ENCODE data around the gene FOXN4.

Gene FOXN4

GRCh38 chr12:109286652-109287051 is 22.4 kb downstream of the FOXN4 start:
- no peak for ATAC-seq (ENCODE audit: low read depth)
- H3K36me3 ChIP-seq (ENCODE audit: low read depth): no peaks in the 10 kb centered on the region
- H3K27me3 ChIP-seq (ENCODE audit: insufficient read depth, poor library complexity, severe bottlenecking): no peaks in the 10 kb centered on the region
- no peak overlapping the region for H3K27ac ChIP-seq (ENCODE audit: poor library complexity, severe bottlenecking)
- DNase-seq (ENCODE audit: low spot score): no peak
- no peak overlapping the region for H3K4me3 ChIP-seq (ENCODE audit: severe bottlenecking)
- no peaks in the 10 kb centered on the region for H3K4me1 ChIP-seq (ENCODE audit: insufficient read depth, poor library complexity, severe bottlenecking)
- no peak for TF ChIP-seq CTCF (IDR thresholded peaks at IDR 0.05; ENCODE audit: poor library complexity, severe bottlenecking)
- no peaks in the 10 kb centered on the region for H3K9me3 ChIP-seq (ENCODE audit: severe bottlenecking)

GRCh38 chr12:109286252-109286651 is 22.8 kb downstream of the FOXN4 start:
- H3K9me3 ChIP-seq (ENCODE audit: severe bottlenecking): no peaks in the 10 kb centered on the region
- H3K4me1 ChIP-seq (ENCODE audit: insufficient read depth, poor library complexity, severe bottlenecking): no peaks in the 10 kb centered on the region
- H3K27me3 ChIP-seq (ENCODE audit: insufficient read depth, poor library complexity, severe bottlenecking): no peaks in the 10 kb centered on the region
- H3K4me3 ChIP-seq (ENCODE audit: severe bottlenecking): no peak overlapping the region
- no peak overlapping the region for H3K27ac ChIP-seq (ENCODE audit: poor library complexity, severe bottlenecking)
- ATAC-seq (ENCODE audit: low read depth) (no peak), DNase-seq (ENCODE audit: low spot score) (no peak)
- no peak for TF ChIP-seq CTCF (IDR thresholded peaks at IDR 0.05; ENCODE audit: poor library complexity, severe bottlenecking)
- no peaks in the 10 kb centered on the region for H3K36me3 ChIP-seq (ENCODE audit: low read depth)

- no peaks in the 10 kb centered on the region for H3K36me3 ChIP-seq (ENCODE audit: low read depth)
- H3K4me1 ChIP-seq (ENCODE audit: insufficient read depth, poor library complexity, severe bottlenecking): no peaks in the 10 kb centered on the region
- no peak overlapping the region for H3K4me3 ChIP-seq (ENCODE audit: severe bottlenecking)
- no peak for TF ChIP-seq CTCF (IDR thresholded peaks at IDR 0.05; ENCODE audit: poor library complexity, severe bottlenecking)
- H3K9me3 ChIP-seq (ENCODE audit: severe bottlenecking): no peaks in the 10 kb centered on the region
- ATAC-seq (ENCODE audit: low read depth): no peak
- H3K27ac ChIP-seq (ENCODE audit: poor library complexity, severe bottlenecking): no peak overlapping the region
- DNase-seq (ENCODE audit: low spot score): no peak
- no peaks in the 10 kb centered on the region for H3K27me3 ChIP-seq (ENCODE audit: insufficient read depth, poor library complexity, severe bottlenecking)
Measured at GRCh38 chr12:109284392-109284791, 24.7 kb downstream of the FOXN4 start.

GRCh38 chr12:109281452-109281851 is 27.6 kb downstream of the FOXN4 start:
- H3K9me3 ChIP-seq (ENCODE audit: severe bottlenecking): no peaks in the 10 kb centered on the region
- no peak for TF ChIP-seq CTCF (IDR thresholded peaks at IDR 0.05; ENCODE audit: poor library complexity, severe bottlenecking)
- no peaks in the 10 kb centered on the region for H3K36me3 ChIP-seq (ENCODE audit: low read depth)
- no peak overlapping the region for H3K4me3 ChIP-seq (ENCODE audit: severe bottlenecking)
- ATAC-seq (ENCODE audit: low read depth) (no peak), DNase-seq (ENCODE audit: low spot score) (no peak)
- H3K4me1 ChIP-seq (ENCODE audit: insufficient read depth, poor library complexity, severe bottlenecking): no peaks in the 10 kb centered on the region
- no peaks in the 10 kb centered on the region for H3K27me3 ChIP-seq (ENCODE audit: insufficient read depth, poor library complexity, severe bottlenecking)
- no peak overlapping the region for H3K27ac ChIP-seq (ENCODE audit: poor library complexity, severe bottlenecking)

- Histone ChIP-seq H3K4me1 (ENCODE audit: insufficient read depth, poor library complexity, severe bottlenecking) (no peaks in the 10 kb centered on the region), H3K4me3 (ENCODE audit: severe bottlenecking) (no peak overlapping the region)
- no peak for TF ChIP-seq CTCF (IDR thresholded peaks at IDR 0.05; ENCODE audit: poor library complexity, severe bottlenecking)
Measured at GRCh38 chr12:109279525-109279924, 29.6 kb downstream of the FOXN4 start.

More at GRCh38 chr12:109279525-109279924, 29.6 kb downstream of the FOXN4 start:
- Histone ChIP-seq H3K36me3 (ENCODE audit: low read depth) (no peaks in the 10 kb centered on the region), H3K27me3 (ENCODE audit: insufficient read depth, poor library complexity, severe bottlenecking) (no peaks in the 10 kb centered on the region), H3K27ac (ENCODE audit: poor library complexity, severe bottlenecking) (no peak overlapping the region), H3K9me3 (ENCODE audit: severe bottlenecking) (no peaks in the 10 kb centered on the region)
- DNase-seq (ENCODE audit: low spot score): no peak
- ATAC-seq (ENCODE audit: low read depth): no peak

Data from RWPE2 (cell line).